Measurements from ENCODE around the gene IGFL2. TPM values are rescaled to one million over a fixed set of nuclear protein-coding genes. Genes with fewer than 3 reads are reported as not detected.
"Not testable (repeated sequence)": the region's sequence is repeated elsewhere in the genome, so short reads cannot be mapped to it uniquely, and the experiment has no call there.

The IGFL2 gene
- total RNA-seq, 1 donor from 2014 or later: 35.6 TPM

GRCh38 chr19:46189971-46190888, 42.2 kb downstream of the IGFL2 start:
- no peak for DNase-seq (ENCODE audit: low spot score)

GRCh38 chr19:46191356-46191755, 43.3 kb downstream of the IGFL2 start:
- DNase-seq (ENCODE audit: low spot score): no peak

- DNase-seq (ENCODE audit: low spot score): no peak
Observed at GRCh38 chr19:46191972-46192371, 43.9 kb downstream of the IGFL2 start.

- not testable (repeated sequence) for DNase-seq (ENCODE audit: low spot score)
Observed at GRCh38 chr19:46192626-46192991, 44.6 kb downstream of the IGFL2 start.

GRCh38 chr19:46192992-46193650, 45.1 kb downstream of the IGFL2 start:
- DNase-seq (ENCODE audit: low spot score): peak; percentile 60

GRCh38 chr19:46193678-46194077, 45.6 kb downstream of the IGFL2 start:
- DNase-seq (ENCODE audit: low spot score): no peak

- no peak for DNase-seq (ENCODE audit: low spot score)
Observed at GRCh38 chr19:46195104-46195503, 47.1 kb downstream of the IGFL2 start.

GRCh38 chr19:46195919-46196318, 47.9 kb downstream of the IGFL2 start:
- DNase-seq (ENCODE audit: low spot score): not testable (repeated sequence)

- no peak for DNase-seq (ENCODE audit: low spot score)
Observed at GRCh38 chr19:46196410-46197124, 48.5 kb downstream of the IGFL2 start.

GRCh38 chr19:46197314-46198070, 49.5 kb downstream of the IGFL2 start:
- no peak for DNase-seq (ENCODE audit: low spot score)

- no peak for DNase-seq (ENCODE audit: low spot score)
Observed at GRCh38 chr19:46198756-46199155, 50.7 kb downstream of the IGFL2 start.

- DNase-seq (ENCODE audit: low spot score): no peak
Observed at GRCh38 chr19:46201454-46202310, 53.6 kb downstream of the IGFL2 start.

GRCh38 chr19:46202426-46202825, 54.4 kb downstream of the IGFL2 start:
- no peak for DNase-seq (ENCODE audit: low spot score)

GRCh38 chr19:46202872-46203860, 55.1 kb downstream of the IGFL2 start:
- no peak for DNase-seq (ENCODE audit: low spot score)

GRCh38 chr19:46204008-46204407, 56.0 kb downstream of the IGFL2 start:
- DNase-seq (ENCODE audit: low spot score): no peak

- no peak for DNase-seq (ENCODE audit: low spot score)
Observed at GRCh38 chr19:46205183-46205984, 57.3 kb downstream of the IGFL2 start.

- DNase-seq (ENCODE audit: low spot score): peak; percentile 25
Observed at GRCh38 chr19:46206176-46206575, 58.1 kb downstream of the IGFL2 start.

GRCh38 chr19:46206682-46207081, 58.6 kb downstream of the IGFL2 start:
- DNase-seq (ENCODE audit: low spot score): no peak
